T-helper 22 cell (primary cell): ENCODE results near the gene GIMAP4.
"Not testable (repeated sequence)": the region's sequence is repeated elsewhere in the genome, so short reads cannot be mapped to it uniquely, and the experiment has no call there.

ENCODE experiments used
- DNase-seq: peaks from one replicate; pipeline ENCODE4 v3.0.0-alpha.2; 2020; ENCODE audit warnings: low read depth

The GIMAP4 gene

GRCh38 chr7:150567169-150567568 lies at the start of gene GIMAP4:
GIMAP4 (plus strand) TSS chr7:150567390; CDS start chr7:150569902, 2,512 bp downstream.
- no peak for DNase-seq

GRCh38 chr7:150519310-150519709 lies 47.9 kb upstream of the GIMAP4 start:
- no peak for DNase-seq

DNA sequence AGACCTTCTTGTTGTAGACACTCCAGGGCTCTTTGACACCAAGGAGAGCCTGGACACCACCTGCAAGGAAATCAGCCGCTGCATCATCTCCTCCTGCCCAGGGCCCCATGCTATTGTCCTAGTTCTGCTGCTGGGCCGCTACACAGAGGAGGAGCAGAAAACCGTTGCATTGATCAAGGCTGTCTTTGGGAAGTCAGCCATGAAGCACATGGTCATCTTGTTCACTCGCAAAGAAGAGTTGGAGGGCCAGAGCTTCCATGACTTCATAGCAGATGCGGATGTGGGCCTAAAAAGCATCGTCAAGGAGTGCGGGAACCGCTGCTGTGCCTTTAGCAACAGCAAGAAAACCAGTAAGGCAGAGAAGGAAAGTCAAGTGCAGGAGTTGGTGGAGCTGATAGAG lies 47.0 kb upstream of the GIMAP4 start:
- no peak for DNase-seq

- DNase-seq: not testable (repeated sequence)
These were observed 44.3 kb upstream of the GIMAP4 start for GRCh38 chr7:150522931-150523330.

GRCh38 chr7:150524018-150524417 lies 43.2 kb upstream of the GIMAP4 start:
- no peak for DNase-seq

DNA sequence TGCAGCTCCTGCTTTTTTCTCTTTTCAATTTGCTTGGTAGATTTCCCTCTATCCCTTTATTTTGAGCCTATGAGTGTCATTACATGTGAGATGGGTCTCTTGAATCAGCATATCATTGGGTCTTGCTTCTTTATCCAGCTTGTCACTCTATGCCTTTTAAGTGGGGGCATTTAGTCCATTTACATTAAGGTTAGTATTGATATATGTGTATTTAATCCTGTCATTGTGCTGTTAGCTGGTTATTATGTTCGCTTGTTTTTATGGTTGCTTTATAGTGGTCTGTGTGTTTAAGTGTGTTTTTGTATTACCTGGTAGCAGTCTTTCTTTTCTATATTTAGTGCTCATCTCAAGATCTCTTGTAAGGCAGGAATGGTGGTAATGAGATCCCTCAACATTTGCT lies 35.5 kb upstream of the GIMAP4 start:
- DNase-seq: no peak

- DNase-seq: no peak
These were observed 28.9 kb upstream of the GIMAP4 start for GRCh38 chr7:150538259-150538658.

DNA sequence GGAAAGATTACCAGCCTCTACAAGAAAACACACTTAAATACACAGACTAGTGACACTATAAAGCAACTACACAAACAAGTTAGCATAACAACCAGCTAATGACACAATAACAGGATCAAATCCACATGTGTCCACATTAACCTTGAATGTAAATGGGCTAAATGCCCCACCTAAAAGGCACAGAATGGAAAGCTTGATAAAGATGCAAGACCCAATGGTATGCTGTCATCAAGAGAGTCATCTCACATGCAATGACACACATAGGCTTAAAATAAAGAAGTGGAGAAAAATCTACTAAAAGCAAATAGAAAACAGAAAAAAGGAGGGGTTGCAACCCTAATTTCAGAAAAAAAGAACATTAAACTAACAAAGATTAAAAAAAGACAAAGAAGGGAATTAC lies 14.0 kb upstream of the GIMAP4 start:
- no peak for DNase-seq

DNA sequence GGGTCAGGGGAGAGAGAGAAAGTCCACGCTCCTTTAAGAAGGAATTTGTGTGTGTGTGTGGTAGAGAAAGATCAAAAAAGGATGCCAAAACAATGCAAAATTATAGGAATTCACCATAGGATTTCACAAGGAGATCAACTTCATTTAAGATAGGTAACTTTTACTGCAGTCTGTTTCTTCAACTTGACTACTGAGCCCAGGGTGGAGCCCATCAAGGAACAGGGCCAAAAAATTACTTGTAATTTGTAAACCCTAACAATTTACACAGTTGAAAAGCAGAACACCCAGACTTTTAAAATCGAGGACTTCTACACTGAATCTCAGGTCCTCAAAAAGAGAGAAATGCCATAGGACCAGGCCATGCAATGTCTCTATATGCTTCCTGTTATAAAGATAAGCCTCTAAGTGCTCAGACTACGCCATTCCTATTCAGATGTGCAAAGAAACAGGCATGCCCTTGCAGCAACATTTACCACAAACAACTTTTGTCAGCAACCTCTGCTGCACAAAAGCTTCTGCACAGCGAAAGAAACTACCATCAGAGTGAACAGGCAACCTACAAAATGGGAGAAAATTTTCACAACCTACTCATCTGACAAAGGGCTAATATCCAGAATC lies 10.6 kb upstream of the GIMAP4 start:
- DNase-seq: no peak

DNA sequence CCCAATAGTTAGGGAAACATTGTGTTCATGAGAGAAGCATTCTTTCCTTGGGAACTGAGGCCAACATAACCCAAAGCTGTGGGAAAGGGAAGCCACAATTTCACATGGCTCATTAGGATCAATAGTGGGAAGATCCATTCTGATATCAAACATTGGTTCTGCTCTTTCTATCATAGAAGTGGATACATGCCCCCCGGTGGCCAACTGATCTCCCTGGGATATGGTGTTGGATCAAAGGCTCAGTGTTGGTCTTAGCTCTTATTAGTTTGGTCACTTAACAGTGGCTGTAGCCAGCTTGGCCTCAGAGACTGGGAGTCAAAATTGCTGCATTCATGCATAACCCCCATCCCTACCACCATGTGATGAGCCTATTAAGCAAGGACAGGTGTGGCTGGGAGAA lies 6.7 kb upstream of the GIMAP4 start:
- DNase-seq: no peak

DNA sequence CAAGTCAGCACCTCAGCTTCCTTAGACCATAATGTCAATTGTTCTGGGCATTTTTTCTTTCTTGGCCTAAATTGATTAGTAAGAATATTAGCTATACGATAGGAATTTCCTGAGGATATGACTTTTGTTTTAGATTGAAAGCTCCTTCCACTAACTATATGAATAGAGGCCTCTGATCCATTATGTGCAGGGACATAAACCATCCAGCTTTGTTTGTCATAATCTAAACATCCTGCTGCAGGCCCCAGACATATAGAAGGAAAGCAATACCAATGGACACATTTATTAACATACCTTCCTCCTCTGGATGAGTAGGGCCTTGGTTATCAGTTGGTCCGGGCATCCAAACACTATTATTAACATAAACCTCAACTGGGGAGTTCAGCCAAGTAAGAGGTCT lies 4.3 kb upstream of the GIMAP4 start:
- no peak for DNase-seq

DNA sequence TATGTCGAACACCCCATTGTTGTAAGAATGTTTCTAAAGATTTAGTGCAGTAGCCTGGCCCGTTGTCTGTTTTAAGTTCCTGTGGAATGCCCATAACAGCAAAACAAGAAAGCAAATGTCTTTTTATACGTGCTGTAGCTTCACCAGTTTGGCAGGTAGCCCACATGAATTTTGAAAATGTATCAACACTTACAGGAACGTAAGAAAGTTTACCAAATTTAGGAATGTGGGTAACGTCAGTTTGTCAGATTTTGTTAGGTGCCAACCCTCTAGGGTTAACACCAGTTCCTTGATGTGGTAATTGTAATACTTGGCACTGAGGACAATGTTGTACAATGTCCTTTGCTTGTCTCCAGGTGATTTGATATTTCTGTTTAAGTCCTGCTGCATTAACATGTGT lies 3.2 kb upstream of the GIMAP4 start:
- no peak for DNase-seq

- no peak for DNase-seq
These were observed 2.6 kb upstream of the GIMAP4 start for GRCh38 chr7:150564566-150564965.

GRCh38 chr7:150565239-150565638 lies 2.0 kb upstream of the GIMAP4 start:
- no peak for DNase-seq

DNA sequence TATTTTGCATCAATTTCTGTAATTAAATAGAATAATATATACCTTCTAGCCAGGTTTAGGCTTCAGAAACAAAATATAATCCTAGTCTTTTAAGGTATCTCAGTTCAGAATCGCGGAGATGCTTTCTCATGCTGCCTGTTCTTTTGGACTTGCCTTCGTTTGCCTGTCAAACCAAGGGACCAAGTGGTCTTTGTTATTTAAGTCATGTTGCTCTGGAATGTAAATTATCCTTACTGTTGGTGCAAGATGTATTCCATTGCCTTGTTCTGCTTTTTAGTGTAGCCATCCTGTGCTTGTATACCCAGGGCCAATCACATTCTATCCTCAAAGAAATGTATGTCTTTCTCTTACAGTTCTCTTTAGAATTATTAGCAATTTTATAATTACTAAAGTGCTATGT lies 1.1 kb upstream of the GIMAP4 start:
- no peak for DNase-seq

GRCh38 chr7:150566572-150566971 lies 618 bp upstream of the GIMAP4 start:
- DNase-seq: no peak

DNA sequence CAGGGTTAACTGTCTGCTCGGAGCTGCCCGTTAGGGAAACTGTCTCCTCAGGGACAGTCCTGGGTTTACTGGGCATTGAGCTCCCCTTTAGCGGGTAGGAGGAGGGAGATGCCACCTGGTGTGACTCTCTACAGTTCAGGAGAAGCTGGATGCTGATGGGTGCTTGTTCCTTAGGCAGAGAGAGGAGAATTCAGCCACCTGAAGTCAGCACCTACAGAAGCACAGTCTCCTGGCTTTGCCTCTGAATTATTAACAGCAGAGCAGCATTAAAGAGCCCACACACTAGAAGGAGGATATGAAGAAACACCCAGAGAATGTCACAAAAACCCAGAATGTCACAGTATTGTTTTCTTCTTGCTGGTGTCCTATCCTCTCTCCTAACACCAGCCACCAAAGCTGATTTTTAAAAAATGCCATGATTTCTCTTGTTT lies 696 bp downstream of the GIMAP4 start:
- DNase-seq: no peak

GRCh38 chr7:150568714-150569113 lies 1.5 kb downstream of the GIMAP4 start:
- DNase-seq: no peak

- no peak for DNase-seq
These were observed 2.2 kb downstream of the GIMAP4 start for GRCh38 chr7:150569245-150569955.

DNA sequence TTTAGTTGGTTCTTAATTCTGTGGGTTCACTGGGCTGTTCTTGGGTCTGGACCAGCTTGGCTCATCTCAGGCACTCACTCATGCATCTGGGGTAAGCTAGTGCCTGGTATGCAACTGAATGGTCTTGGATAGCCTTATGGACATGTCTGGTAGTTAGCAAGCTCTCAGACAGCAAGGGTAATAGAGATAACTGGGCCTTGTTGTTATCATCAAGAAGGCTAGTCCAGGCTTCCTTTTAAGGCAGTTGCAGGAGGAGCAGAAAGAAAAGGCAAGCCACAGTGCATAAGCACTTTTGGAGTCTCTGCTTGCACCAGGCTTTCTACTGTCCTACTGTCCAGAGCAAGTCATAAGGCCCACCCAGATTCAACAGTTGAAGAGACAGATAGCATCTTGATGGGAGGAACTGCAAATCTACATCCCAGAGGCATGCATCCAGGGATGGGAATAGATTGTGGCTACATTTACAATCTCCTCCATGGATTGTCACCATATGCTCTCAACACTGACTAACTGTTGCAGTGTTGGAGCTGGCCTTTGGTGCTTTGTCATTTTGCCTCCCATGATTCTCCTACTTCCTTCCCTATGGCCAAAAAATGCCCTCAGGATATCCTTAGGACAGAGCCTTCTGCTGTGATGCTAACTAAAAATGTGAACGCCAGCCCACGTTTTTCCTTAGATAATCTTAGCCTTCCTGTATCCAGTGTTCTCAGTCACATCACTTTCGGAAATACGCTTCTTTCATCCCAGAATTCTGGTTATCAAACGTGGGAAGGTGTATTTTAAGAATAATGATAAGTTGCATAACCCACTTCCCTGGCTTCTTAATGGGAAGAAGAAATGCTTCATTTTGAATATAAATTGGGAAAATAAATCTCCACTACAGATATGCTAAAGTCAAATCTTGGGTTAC lies 3.6 kb downstream of the GIMAP4 start:
- no peak for DNase-seq

GRCh38 chr7:150572496-150572895 lies 5.3 kb downstream of the GIMAP4 start:
- no peak for DNase-seq

DNA sequence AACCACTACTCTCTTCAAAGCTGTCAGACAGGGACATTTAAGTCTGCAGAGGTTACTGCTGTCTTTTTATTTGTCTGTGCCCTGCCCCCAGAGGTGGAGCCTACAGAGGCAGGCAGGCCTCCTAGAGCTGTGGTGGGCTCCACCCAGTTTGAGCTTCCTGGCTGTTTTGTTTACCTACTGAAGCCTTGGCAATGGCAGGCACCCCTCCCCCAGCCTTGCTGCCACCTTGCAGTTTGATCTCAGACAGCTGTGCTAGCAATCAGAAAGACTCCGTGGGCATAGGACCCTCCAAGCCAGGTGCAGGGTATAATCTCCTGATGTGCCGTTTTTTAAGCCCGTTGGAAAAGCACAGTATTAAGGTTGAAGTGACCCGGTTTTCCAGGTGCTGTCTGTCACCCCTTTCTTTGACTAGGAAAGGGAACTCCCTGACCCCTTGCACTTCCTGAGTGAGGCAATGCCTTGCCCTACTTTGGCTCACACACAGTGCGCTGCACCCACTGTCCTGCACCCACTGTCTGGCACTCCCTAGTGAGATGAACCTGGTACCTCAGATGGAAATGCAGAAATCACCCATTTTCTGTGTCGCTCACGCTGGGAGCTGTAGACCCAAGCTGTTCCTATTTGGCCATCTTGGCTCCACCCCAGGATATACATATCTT lies 12.9 kb downstream of the GIMAP4 start:
- DNase-seq: not testable (repeated sequence)
